Measurements from ENCODE around the gene CEP128.

CEP128 gene

GRCh38 chr14:80607430-80608190, 333.9 kb downstream of the CEP128 start:
- DNase-seq (ENCODE audit: low spot score), result no peak

GRCh38 chr14:80606347-80606772, 335.2 kb downstream of the CEP128 start:
- DNase-seq (ENCODE audit: low spot score), result no peak

DNA sequence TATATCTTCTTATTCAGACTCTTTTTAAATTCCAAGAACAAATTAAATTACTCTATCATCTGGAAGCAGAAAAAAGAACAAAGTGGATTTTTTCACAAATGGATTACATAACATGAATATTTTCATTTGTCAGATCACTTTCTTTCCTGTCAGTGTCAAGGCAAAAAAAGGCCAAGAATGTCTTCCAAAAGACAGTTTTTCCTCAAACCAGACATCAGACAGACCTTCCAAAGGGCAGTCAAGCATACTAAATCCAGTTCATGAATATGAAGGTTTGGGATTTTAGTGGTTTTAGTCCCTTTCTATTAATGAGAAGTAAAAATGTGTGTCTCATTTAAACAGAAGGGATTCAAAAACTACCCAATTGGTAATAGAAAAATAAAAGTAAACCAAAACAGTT, 336.0 kb downstream of the CEP128 start:
- no peak for DNase-seq (ENCODE audit: low spot score)

- no peak for DNase-seq (ENCODE audit: low spot score)
Measured at GRCh38 chr14:80602946-80603345, 338.6 kb downstream of the CEP128 start.

- DNase-seq (ENCODE audit: low spot score), result no peak
Measured at GRCh38 chr14:80587096-80587724, 354.3 kb downstream of the CEP128 start.

DNA sequence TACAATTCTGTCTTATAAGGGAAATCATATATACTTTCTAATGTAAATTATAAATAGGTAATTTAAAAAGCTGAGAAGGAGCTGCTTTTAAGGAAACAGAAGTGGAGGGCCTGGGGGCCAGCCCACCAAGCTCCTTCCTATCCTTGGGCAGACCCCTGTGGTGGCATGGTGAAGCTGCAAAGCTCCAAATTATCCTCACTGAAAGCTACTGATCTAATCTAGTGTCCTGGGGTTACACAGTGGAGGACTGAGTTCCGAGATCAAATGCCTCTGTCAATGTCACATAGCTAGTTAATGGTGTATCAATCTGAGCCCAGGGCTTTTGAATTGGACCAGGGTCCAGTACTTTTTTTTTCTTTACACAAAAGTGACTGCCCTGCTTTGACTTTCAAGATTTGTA, 355.4 kb downstream of the CEP128 start:
- DNase-seq (ENCODE audit: low spot score), result no peak

GRCh38 chr14:80585506-80585835, 356.1 kb downstream of the CEP128 start:
- DNase-seq (ENCODE audit: low spot score), result no peak

- no peak for DNase-seq (ENCODE audit: low spot score)
Measured at GRCh38 chr14:80584744-80585505, 356.6 kb downstream of the CEP128 start.

DNA sequence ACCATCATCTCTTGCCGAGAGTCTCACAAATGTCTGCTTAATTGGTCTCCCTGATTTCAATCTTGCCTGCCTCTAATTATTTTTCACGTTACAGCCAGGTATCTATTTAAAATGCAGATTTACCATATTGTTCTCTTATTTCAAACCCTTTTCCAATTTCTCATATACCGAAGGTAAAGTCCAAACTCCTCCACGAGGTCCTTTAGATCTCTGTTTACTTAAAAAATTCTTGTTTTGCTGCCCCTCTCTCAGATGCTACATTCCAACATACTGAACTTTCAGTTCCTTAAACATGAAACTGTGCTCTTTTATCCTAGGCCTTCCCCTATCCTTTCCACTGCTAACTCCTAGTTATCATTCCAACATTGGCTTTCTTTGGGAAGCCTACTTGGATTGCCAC, 363.9 kb downstream of the CEP128 start:
- no peak for DNase-seq (ENCODE audit: low spot score)

- no peak for DNase-seq (ENCODE audit: low spot score)
Measured at GRCh38 chr14:80576401-80576800, 365.1 kb downstream of the CEP128 start.

- DNase-seq (ENCODE audit: low spot score), result no peak
Measured at GRCh38 chr14:80575763-80576162, 365.8 kb downstream of the CEP128 start.

DNA sequence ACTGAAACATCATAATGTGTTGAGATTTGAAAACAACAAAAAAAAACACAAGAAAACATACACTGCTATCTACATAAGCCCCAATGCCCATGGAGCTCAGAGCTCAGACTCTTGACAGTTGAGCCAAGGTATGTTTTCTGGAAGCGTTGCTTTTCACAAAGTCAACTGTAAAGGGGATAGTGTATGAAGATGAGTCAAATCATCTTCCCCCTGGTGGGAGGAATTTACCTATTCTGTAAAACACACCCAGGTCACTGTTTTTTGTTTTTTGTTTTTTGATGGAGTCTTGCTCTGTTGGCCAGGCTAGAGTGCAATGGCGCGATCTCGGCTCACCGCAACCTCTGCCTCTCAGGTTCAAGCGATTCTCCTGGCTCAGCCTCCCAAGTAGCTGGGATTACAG, 368.9 kb downstream of the CEP128 start:
- no peak for DNase-seq (ENCODE audit: low spot score)

DNA sequence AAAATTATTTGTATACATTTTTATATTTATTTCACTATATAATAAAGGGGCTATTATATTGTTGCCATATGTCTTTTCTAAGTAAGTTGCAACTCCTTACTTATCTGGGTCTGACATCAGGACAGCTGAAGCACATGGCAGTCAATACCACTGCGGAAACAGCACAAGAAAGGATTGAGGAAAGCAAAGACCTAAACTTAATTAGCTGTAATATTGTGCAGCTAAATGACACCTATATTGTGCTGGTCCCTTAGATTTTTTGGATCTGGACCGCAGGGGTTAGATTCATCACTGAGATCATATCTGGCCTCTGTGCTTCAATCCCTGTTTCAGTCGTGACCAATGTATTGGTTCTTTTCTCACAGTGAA, 370.6 kb downstream of the CEP128 start:
- no peak for DNase-seq (ENCODE audit: low spot score)

GRCh38 chr14:80567905-80568536, 373.5 kb downstream of the CEP128 start:
- DNase-seq (ENCODE audit: low spot score), result no peak

- DNase-seq (ENCODE audit: low spot score), result no peak
Measured at GRCh38 chr14:80565001-80565400, 376.5 kb downstream of the CEP128 start.

GRCh38 chr14:80564051-80564450, 377.5 kb downstream of the CEP128 start:
- DNase-seq (ENCODE audit: low spot score), result no peak

- no peak for DNase-seq (ENCODE audit: low spot score)
Measured at GRCh38 chr14:80560800-80561657, 380.5 kb downstream of the CEP128 start.

DNA sequence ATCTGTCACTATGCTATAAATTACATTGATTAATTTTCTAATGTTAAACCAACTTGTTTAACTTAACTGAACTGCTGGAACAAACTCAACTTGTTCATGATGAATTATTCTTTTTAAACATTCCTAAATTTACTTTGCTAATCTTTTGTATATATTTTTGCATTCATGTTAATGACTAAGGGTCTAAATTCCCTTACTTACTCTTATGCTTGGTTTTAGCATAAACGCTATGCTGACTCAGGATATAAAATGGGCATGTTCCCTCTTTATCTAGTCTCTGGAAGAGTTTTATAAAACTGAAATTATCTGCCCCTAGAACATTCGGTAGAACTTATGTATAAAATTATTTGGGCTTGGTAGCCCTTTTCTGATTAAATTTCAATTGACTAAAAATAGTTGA, 387.4 kb downstream of the CEP128 start:
- DNase-seq (ENCODE audit: low spot score), result no peak

GRCh38 chr14:80549141-80549540, 392.4 kb downstream of the CEP128 start:
- no peak for DNase-seq (ENCODE audit: low spot score)

GRCh38 chr14:80545935-80546854, 395.3 kb downstream of the CEP128 start:
- no peak for DNase-seq (ENCODE audit: low spot score)

DNA sequence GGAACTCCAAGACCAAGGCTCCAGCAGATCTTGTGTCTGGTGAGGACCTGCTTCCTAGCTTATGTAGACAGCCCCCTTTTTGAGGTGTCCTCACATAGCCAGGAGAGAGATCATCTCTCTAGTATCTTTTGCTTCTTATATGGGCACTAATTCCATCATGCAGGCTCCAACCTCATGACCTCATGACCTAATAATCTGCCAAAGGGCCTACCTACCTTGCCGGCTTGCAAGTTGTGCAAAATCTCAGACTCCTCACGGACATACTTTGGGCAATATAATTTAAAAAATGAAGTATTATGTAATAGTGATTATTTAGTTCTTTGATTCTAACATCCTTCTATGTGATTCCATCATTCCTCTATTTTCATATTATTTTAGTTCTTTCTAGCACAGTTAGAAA, 397.2 kb downstream of the CEP128 start:
- DNase-seq (ENCODE audit: low spot score), result no peak

Data from CD4-positive, alpha-beta T cell treated with Interleukin-6 at 100 ng/mL for 8 hours (primary cell).